HG03064 (cell line): Measurements from ENCODE around the gene KCNJ12.
"Not testable (repeated sequence)": the region's sequence is repeated elsewhere in the genome, so short reads cannot be mapped to it uniquely, and the experiment has no call there.

Experiments used
- ATAC-seq: cut with Tn5 transposase; IDR thresholded peaks from one replicate; pipeline ENCODE4 v1.9.1; 2021; ENCODE audit warnings: low read depth; ENCODE audit not compliant: unreplicated experiment

The KCNJ12 gene

DNA sequence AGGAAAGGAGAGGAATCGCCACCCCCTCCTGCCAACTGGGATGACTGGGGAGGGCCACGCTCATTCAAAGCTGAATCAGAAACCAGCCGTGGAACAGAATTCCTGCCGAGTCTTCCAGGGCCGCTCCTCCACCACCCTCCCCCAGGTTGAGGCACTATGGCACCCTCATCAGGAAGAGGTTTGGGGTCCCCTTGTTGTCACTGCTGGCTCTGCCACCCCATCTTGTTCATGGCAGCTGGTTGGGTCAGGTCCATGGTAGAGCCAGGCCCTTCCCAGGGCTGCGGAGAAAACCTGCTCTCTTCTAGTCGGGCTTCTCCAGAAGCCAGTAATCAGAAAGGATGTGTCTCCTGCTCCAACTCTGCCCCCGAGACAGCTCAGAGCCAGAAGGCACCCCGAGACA is 41.8 kb downstream of the KCNJ12 start:
- no peak for ATAC-seq

GRCh38 chr17:21418446-21419298 is 42.5 kb downstream of the KCNJ12 start:
- ATAC-seq: no peak

DNA sequence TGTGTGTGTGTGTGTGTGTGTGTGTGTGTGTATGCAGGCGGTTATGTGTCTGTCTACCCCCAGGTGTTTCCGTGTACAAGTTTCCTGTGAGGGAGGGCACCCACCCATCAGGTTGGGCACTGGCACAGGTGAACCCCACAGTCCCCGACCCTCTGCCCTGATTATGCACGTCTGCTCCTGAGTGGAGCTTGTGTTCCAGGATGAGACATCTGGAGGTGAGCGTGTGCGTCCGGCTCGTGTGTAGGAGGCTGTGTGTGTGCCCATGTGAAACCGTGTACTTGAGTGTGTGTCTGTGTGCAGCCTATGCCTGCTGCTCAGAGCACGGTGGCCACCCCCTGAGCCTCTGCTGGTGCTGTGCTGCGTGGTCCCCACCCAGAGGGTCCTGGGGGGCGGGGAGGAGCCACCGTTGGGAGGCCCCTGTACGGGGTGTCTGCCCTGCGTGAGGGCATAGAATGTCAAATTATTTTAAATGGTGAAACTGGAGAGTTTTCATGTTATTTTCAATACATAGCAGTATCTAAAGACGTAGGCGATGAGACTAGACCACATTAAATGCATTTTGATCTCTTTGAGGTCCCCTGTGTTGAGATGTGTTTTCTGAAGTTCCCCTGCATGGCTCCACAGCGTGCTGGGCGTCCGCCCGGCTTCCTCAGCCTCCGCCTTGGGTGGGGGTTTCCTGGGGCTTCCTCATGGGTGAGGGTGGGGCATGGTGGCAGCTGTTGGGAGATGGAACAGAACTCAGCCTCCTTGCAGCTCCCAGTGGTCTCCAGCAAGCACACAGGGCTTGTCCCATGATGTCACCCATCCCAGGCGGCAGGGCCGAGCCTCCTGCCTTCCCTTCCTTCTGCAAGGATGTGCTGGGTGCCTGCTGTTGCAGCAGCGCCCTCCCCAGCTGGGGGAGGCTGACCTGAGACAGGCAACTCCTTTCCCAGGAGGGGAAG is 43.4 kb downstream of the KCNJ12 start:
- no peak for ATAC-seq

DNA sequence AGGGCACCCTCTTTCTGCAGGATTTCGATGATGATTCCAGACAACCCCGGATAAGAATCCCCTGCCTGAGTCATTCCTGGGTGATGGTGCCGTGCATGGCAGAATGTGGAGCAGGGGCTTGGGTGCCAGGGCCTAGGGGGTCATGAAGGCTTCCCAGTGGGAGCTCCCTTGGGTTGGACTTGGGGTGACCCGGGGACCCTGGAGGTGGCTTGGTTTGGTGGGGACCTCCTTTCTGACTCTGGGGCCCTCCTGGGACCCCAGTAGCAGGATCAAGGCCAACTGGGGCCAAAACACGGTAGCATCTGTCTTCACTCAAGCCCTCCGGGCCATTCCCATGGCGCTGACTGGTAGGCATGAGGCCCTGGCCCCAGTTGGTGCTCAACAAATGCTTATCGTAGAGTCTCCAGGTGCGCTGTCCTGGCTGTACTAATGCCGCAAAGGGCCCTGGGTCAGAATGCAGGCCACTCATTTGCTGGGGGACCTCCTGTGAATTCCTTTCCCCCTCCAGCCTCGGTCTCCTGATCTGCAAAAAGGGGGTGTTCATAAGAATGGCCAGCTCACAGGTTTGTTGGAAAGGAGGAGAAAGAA is 44.4 kb downstream of the KCNJ12 start:
- ATAC-seq: not testable (repeated sequence)

GRCh38 chr17:21421421-21422310 is 45.5 kb downstream of the KCNJ12 start:
- not testable (repeated sequence) for ATAC-seq

GRCh38 chr17:21422311-21423189 is 46.4 kb downstream of the KCNJ12 start:
- ATAC-seq: not testable (repeated sequence)

DNA sequence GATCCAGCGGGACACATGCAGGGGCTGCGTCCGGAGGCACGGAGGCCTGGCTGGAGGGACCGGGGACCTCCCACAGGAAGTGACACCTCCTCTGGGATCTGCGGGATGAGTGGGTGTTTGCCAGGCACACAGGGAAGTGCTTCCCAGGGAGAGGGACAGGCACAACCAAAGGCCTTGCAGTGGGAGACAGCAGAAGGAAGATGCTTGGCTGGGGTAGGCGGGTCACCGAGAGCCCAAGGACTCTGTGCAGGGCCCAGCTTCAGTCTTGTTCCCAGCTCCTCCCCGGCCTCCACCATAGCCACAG is 47.0 kb downstream of the KCNJ12 start:
- ATAC-seq: not testable (repeated sequence)

- ATAC-seq: not testable (repeated sequence)
Observed at GRCh38 chr17:21424697-21425096, 48.5 kb downstream of the KCNJ12 start.

- ATAC-seq: no peak
Observed at GRCh38 chr17:21425321-21425720, 49.2 kb downstream of the KCNJ12 start.

- ATAC-seq: no peak
Observed at GRCh38 chr17:21425736-21426135, 49.6 kb downstream of the KCNJ12 start.

- ATAC-seq: not testable (repeated sequence)
Observed at GRCh38 chr17:21426246-21426645, 50.1 kb downstream of the KCNJ12 start.

GRCh38 chr17:21426876-21427275 is 50.7 kb downstream of the KCNJ12 start:
- ATAC-seq: not testable (repeated sequence)

- not testable (repeated sequence) for ATAC-seq
Observed at GRCh38 chr17:21427727-21428126, 51.6 kb downstream of the KCNJ12 start.

- ATAC-seq: not testable (repeated sequence)
Observed at GRCh38 chr17:21428752-21429424, 52.7 kb downstream of the KCNJ12 start.

DNA sequence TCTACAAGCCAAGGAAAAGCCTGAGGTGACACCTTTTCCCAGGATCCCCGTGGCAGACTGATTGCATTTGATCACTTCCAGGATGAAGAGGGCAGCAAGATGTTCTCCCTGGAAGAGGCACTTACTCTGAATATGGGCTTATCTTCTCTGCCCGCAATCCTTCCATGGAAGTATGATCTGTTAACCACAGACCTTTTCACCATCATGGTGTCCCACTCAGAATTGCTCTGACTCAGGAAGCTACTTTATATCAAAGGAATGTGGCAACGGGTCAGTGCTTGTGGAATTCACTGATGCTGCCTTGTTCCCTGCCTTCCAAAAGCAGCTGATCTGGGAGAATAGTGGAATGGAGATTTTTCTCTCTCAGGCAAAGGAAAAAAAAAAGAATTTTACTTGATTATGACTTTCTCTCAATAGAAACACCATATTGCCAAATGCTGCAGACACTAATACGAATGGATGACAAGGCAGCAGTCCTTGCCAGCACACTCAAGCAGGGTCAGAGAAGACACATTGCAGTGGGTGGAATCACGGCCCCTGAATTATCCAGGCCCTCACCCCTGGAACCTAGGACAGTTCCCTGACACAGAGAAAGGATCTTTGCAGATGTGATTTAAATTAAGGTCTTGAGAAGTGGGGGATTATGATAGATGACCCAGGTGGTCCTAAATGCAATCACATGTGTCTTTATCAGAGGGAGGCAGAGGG is 53.9 kb downstream of the KCNJ12 start:
- not testable (repeated sequence) for ATAC-seq

DNA sequence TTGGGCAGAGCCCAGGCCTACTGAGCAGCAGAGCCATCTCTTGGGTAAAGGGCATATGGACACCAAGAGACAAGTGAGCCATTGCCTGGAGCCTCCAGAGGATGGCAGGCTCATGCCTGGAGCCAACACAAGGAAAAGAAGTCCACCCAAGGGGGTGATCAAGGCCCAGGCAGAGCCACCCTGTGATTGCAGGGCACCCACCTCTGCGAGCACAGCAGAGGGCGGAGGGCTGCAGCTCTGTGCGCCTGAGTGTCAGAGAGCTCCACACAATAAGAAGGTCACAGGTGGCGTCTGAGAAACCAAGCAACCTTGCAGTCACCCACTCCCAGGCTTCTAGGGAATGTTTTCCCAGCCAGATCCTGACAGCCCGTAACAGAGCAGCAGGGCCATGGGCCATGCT is 57.8 kb downstream of the KCNJ12 start:
- not testable (repeated sequence) for ATAC-seq

- not testable (repeated sequence) for ATAC-seq
Observed at GRCh38 chr17:21434976-21435375, 58.8 kb downstream of the KCNJ12 start.

GRCh38 chr17:21436481-21436880 is 60.3 kb downstream of the KCNJ12 start:
- not testable (repeated sequence) for ATAC-seq
